ENCODE results near the gene MEIS2.

The MEIS2 gene

DNA sequence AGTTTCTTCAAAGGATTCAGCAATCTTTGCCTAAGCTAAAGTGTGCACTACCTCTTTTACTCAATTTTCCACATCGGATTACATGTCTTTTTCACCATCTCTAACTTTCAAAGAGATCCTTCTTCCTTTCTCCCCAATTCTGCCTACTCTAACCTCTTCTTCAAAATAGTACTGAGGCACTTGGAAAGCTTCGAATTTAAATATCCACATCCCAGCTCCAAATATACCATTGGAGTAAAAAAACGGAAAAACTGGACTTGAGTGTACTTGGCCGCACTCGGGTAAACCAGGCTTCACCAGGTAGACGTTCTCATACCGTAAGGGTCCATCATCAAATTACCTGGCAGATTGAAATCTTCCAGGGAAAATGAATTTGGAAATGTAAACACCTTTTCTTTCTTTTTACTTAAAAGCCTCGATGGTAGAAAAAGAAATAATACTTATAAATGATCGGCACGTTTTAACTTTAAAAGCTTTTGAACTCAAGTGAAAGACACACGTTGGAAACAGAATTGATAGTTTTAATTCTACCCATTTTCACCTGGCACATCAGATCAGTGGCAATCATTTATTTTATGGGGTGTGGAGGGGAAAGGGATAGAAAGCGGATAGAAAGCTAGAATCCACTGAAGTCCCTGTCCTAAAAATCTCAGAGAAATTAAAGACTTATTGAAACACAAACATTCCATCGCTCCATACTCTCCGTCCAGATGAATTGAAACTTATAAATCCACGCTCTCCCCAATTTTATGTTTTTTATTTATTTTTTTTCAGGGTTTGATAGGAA, 8.2 kb upstream of the MEIS2 start:
- in situ Hi-C loops (cut with MboI; ENCODE audit: low sequenced_read_pairs) = loop anchor here (10.0 to 25.0 kb wide), 3 partner anchors 224 to 1346 kb away; no protein-coding TSS in a partner anchor
- no peaks in the 10 kb centered on the region for H3K27me3 ChIP-seq (ENCODE audit: low read depth)

GRCh38 chr15:37107744-37108380, 7.5 kb upstream of the MEIS2 start:
- Histone ChIP-seq H3K9me3 (no peaks in the 10 kb centered on the region), H3K36me3 (replicated peaks) (no peaks in the 10 kb centered on the region; the same call in 1 of the 2 replicates), H3K4me3 (no peak overlapping the region), H3K27me3 (ENCODE audit: low read depth) (no peaks in the 10 kb centered on the region), H3K4me1 (peaks cover 22% of the 10 kb centered on the region)
- in situ Hi-C loops (cut with MboI; ENCODE audit: low sequenced_read_pairs) = loop anchor here (10.0 to 25.0 kb wide), 3 partner anchors 223 to 1346 kb away; no protein-coding TSS in a partner anchor
- no peak for DNase-seq (ENCODE audit: low spot score in 2 of 2)

More for the DNA sequence above, 8.2 kb upstream of the MEIS2 start:
- no peak overlapping the region for H3K4me3 ChIP-seq
- no peaks in the 10 kb centered on the region for H3K9me3 ChIP-seq
- DNase-seq (ENCODE audit: low spot score in 2 of 2) = no peak
- H3K4me1 ChIP-seq = peaks cover 26% of the 10 kb centered on the region
- no peaks in the 10 kb centered on the region; the same call in 1 of the 2 replicates for H3K36me3 ChIP-seq (replicated peaks)

GRCh38 chr15:37107071-37107743, 6.9 kb upstream of the MEIS2 start:
- no peaks in the 10 kb centered on the region; the same call in 1 of the 2 replicates for H3K36me3 ChIP-seq (replicated peaks)
- H3K4me1 ChIP-seq = peaks cover 17% of the 10 kb centered on the region
- H3K9me3 ChIP-seq = no peaks in the 10 kb centered on the region
- H3K4me3 ChIP-seq = no peak overlapping the region
- no peaks in the 10 kb centered on the region for H3K27me3 ChIP-seq (ENCODE audit: low read depth)
- in situ Hi-C loops (cut with MboI; ENCODE audit: low sequenced_read_pairs) = loop anchor here (10.0 to 25.0 kb wide), 3 partner anchors 222 to 1345 kb away; no protein-coding TSS in a partner anchor
- no peak for DNase-seq (ENCODE audit: low spot score in 2 of 2)

DNA sequence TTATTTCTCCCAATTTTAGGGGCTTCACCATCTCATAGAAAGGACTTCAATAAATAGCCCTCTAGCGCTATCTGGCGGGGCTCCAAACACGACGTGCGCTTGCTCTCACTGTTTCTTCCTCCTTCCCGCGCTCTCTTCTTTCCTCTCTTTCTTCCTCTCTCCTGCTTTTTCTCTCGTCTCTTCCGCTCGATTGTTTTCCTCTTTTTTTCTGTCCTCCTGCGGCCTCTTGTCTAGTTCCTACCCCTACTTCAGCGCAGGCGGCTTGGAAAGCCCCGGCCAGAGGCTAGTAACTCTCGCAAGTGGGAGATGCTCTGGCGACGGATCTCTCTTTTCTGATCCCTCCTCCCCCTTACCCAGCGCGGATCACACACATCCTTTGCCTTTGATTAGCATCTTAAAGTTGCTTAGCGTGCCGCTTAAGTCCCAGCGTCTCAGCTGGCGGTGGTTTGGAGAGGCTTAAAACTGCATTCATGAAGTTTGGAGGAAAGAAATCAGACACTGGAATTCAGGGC, 6.2 kb upstream of the MEIS2 start:
- no peaks in the 10 kb centered on the region for H3K27me3 ChIP-seq (ENCODE audit: low read depth)
- peaks cover 17% of the 10 kb centered on the region for H3K4me1 ChIP-seq
- peak overlapping the region; percentile 22 for H3K4me3 ChIP-seq
- in situ Hi-C loops (cut with MboI; ENCODE audit: low sequenced_read_pairs) = loop anchor here (10.0 to 25.0 kb wide), 3 partner anchors 222 to 1344 kb away; no protein-coding TSS in a partner anchor
- H3K36me3 ChIP-seq (replicated peaks) = no peaks in the 10 kb centered on the region; the same call in 1 of the 2 replicates
- H3K9me3 ChIP-seq = no peaks in the 10 kb centered on the region
- peak; percentile 52 to 77 for DNase-seq (ENCODE audit: low spot score in 2 of 2)

DNA sequence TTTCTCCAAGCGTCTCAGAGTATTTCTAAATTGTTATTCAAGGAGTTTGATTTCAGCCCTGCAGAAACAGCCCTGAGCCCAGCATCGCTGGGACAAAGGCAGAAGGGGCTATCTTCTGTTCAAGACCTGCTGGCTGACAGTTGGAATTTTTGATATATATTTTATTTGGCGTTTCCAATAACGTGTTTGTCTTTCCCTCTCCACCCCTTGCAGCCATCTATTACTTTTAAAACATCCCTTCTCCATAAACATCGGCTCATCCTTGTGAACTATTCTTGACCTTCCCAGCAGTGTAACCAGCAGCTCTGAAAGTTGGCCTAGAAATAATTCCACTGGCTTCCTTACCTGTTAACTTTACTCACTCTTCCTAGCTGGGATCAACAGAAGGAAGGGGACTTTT, 5.5 kb upstream of the MEIS2 start:
- in situ Hi-C loops (cut with MboI; ENCODE audit: low sequenced_read_pairs) = loop anchor here (10.0 to 25.0 kb wide), 3 partner anchors 221 to 1344 kb away; no protein-coding TSS in a partner anchor
- no peaks in the 10 kb centered on the region; the same call in 1 of the 2 replicates for H3K36me3 ChIP-seq (replicated peaks)
- no peaks in the 10 kb centered on the region for H3K27me3 ChIP-seq (ENCODE audit: low read depth)
- no peak for DNase-seq (ENCODE audit: low spot score in 2 of 2)
- no peaks in the 10 kb centered on the region for H3K9me3 ChIP-seq
- peaks cover 17% of the 10 kb centered on the region for H3K4me1 ChIP-seq
- no peak overlapping the region for H3K4me3 ChIP-seq

DNA sequence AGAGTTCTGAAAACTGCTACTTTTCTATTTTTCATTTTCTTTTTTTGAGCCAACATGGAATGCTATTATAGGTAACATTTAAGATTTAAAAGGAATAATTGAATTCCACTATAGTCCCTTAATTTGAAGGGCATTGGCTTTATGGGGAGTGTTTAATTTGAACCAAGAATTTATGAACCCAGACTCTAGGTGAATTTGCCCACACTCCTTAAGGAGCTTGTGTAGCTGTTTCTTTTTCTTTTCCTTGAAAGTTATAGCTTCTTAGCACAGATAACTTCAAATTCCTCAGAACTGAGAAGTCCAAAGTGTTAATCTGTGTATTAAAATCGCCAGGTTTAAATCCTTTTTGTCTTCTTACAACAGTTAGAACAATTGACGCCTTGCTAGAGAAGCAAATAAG, 4.7 kb upstream of the MEIS2 start:
- no peaks in the 10 kb centered on the region for H3K9me3 ChIP-seq
- peaks cover 12% of the 10 kb centered on the region for H3K4me1 ChIP-seq
- no peak overlapping the region for H3K4me3 ChIP-seq
- no peaks in the 10 kb centered on the region; the same call in 1 of the 2 replicates for H3K36me3 ChIP-seq (replicated peaks)
- in situ Hi-C loops (cut with MboI; ENCODE audit: low sequenced_read_pairs) = loop anchor here (10.0 to 25.0 kb wide), 3 partner anchors 220 to 1343 kb away; no protein-coding TSS in a partner anchor
- no peak for DNase-seq (ENCODE audit: low spot score in 2 of 2)
- H3K27me3 ChIP-seq (ENCODE audit: low read depth) = no peaks in the 10 kb centered on the region

DNA sequence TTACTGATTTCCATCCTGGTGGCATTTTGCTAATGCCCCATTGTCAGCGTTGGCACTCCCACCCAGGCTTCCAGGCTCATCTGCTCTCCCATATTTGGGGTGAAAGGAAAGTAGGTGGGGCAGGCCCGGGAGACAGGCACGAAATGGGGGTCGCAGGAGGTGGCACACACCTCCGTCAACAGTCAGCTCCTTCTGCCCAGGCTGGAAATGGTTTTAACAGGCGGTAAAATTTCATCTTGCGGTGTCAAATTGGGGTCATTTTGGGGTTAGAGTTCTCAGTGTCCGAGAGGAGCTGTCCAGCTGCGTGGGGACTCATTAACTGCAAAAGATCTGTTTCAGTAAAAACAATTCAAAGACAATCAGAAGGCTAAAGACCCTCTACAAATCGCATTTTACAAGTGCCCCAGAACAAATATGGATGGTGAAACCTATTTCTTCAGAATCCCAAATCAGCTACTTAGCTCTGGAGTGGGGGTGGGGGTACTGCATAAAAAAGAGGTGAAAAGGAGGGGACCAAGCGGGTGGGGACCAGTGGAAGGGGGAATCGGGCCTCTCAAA, 4.2 kb upstream of the MEIS2 start:
- in situ Hi-C loops (cut with MboI; ENCODE audit: low sequenced_read_pairs) = loop anchor here (10.0 to 25.0 kb wide), 3 partner anchors 220 to 1342 kb away; no protein-coding TSS in a partner anchor
- Histone ChIP-seq H3K27me3 (ENCODE audit: low read depth) (no peaks in the 10 kb centered on the region), H3K4me3 (no peak overlapping the region), H3K4me1 (peaks cover 6% of the 10 kb centered on the region), H3K36me3 (replicated peaks) (no peaks in the 10 kb centered on the region; the same call in 1 of the 2 replicates), H3K9me3 (no peaks in the 10 kb centered on the region)
- DNase-seq (ENCODE audit: low spot score in 2 of 2) = no peak

DNA sequence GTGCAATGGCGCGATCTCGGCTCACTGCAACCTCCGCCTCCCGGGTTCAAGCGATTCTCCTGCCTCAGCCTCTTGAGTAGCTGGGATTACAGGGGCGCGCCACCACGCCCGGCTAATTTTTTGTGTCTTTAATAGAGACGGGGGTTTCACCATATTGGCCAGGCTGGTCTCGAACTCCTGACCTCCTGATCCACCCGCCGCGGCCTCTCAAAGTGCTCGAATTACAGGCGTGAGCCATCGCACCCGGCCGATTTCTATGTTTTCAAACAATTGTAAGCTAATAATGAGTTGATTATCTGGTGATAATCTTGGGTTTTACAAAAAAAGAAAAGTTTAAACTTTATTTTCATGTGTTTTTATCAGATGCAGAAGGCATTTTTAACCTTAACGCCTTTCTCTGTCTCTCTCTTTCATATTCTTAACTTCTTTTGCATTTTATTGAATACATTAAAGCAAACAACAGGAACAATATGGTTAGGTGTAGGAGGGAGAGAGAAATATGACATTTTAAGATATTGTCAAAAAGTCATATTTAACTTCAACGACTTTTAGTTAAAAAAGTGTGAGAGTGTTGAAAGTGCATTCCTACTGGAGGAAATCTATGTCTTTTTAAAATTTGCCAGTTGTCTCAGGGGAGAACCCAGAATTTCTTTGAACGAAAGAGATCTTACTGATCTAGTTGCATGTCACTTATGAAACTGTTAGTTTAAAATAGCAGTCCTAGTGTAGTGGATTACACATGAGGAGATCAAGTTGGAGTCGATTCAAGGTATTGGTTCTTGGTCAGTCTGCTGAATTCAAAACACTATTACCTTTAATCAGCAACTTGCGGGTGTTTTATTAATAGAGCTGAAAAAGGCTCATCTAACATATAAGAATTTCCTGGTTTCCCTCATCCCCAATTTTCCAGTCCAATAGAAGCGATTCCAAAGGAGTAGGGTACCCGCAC, 3.4 kb upstream of the MEIS2 start:
- Histone ChIP-seq H3K4me1 (peaks cover 6% of the 10 kb centered on the region; the same call in 1 of the 2 replicates), H3K27me3 (ENCODE audit: low read depth) (no peaks in the 10 kb centered on the region), H3K9me3 (no peaks in the 10 kb centered on the region), H3K36me3 (replicated peaks) (no peaks in the 10 kb centered on the region; the same call in 1 of the 2 replicates), H3K4me3 (no peak overlapping the region)
- in situ Hi-C loops (cut with MboI; ENCODE audit: low sequenced_read_pairs) = loop anchor here (10.0 to 25.0 kb wide), 3 partner anchors 219 to 1341 kb away; no protein-coding TSS in a partner anchor
- no peak for DNase-seq (ENCODE audit: low spot score in 2 of 2)

GRCh38 chr15:37103163-37103435, 2.8 kb upstream of the MEIS2 start:
- DNase-seq (ENCODE audit: low spot score in 2 of 2) = no peak
- Histone ChIP-seq H3K4me1 (peaks cover 6% of the 10 kb centered on the region; the same call in 1 of the 2 replicates), H3K27me3 (ENCODE audit: low read depth) (no peaks in the 10 kb centered on the region), H3K36me3 (replicated peaks) (no peaks in the 10 kb centered on the region; the same call in 1 of the 2 replicates), H3K4me3 (no peak overlapping the region), H3K9me3 (no peaks in the 10 kb centered on the region)
- in situ Hi-C loops (cut with MboI; ENCODE audit: low sequenced_read_pairs) = loop anchor here (10.0 to 25.0 kb wide), 3 partner anchors 218 to 1341 kb away; no protein-coding TSS in a partner anchor

DNA sequence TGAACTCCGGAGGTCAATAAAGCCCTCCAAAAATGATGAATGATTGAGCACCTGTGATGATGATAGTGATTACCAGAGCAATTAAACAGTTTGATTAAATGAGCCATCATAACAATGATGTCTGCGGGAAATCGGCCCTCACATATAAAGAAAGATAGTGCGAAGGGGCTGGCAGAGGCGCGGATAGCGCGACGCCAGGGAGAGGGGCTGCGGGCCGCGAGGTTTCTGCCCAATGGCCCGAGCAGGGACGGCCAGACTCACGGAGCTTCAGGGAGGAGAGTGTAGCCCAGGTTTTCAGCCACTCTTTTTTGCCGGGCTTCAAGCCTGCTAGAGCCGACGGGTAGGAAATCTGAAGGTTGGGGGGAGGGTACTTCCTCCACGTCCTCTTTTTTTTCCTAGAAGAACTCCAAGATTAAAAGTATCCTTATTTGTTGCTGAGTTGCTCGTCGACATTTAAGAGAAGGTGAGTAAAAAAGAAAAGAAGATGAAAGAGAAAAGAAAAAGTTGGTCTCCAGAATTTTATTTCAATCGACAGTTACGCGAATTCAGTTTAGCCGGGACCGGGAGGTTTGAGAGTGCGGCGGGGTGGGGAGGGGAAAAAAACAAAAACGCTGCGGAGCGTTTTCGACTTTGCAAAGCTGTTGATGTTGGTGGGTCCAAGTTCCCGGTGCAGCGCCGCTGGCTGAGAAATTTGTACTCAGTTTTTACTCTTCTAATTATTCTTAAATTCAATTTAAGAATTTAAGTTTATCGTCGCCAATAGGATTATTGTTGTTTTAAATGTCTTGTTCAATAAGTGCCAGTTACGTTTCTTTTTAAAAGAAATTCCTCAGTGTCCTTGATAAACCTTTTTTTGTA, 2.2 kb upstream of the MEIS2 start:
- Histone ChIP-seq H3K9me3 (no peaks in the 10 kb centered on the region), H3K36me3 (replicated peaks) (no peaks in the 10 kb centered on the region; the same call in 1 of the 2 replicates), H3K4me3 (peak overlapping the region; percentile 80), H3K27me3 (ENCODE audit: low read depth) (no peaks in the 10 kb centered on the region), H3K4me1 (peaks cover 6% of the 10 kb centered on the region; the same call in 1 of the 2 replicates)
- DNase-seq (ENCODE audit: low spot score in 2 of 2) = peak in 1 of 2 experiments; percentile 40
- in situ Hi-C loops (cut with MboI; ENCODE audit: low sequenced_read_pairs) = loop anchor here (10.0 to 25.0 kb wide), 3 partner anchors 218 to 1340 kb away; no protein-coding TSS in a partner anchor

DNA sequence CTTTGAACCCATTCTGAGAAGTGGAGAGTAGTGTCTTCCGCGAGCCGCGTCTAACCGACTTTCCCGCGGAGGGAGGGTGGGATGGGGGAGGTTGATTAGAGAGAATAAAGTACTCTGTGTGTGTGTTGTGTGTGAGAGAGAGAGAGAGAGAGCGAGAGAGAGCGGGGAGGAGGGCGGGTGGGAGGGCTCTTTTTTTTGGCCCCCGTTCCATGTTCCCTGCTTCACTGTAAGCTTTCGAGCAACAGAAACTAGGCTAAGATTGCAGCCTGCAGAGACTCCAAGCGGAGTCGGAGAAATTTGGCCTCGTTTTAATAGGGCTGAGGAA, 1.6 kb upstream of the MEIS2 start:
- no peaks in the 10 kb centered on the region for H3K9me3 ChIP-seq
- H3K36me3 ChIP-seq (replicated peaks) = no peaks in the 10 kb centered on the region; the same call in 1 of the 2 replicates
- no peak for DNase-seq (ENCODE audit: low spot score in 2 of 2)
- in situ Hi-C loops (cut with MboI; ENCODE audit: low sequenced_read_pairs) = loop anchor here (10.0 to 25.0 kb wide), 3 partner anchors 217 to 1340 kb away; no protein-coding TSS in a partner anchor
- H3K4me3 ChIP-seq = peak overlapping the region; percentile 80
- peaks cover 6% of the 10 kb centered on the region; the same call in 1 of the 2 replicates for H3K4me1 ChIP-seq
- H3K27me3 ChIP-seq (ENCODE audit: low read depth) = no peaks in the 10 kb centered on the region
